GM12874 (cell line): ENCODE measurements around the gene HNRNPC.

Experiments used
- TF ChIP-seq, protein P1 (sequence below): IDR thresholded peaks from 2 replicates; pipeline ENCODE4 v1.5.1; 2011; ENCODE audit warnings: low read depth, mild to moderate bottlenecking, control low read depth, low read length, moderate library complexity; ENCODE audit not compliant: insufficient read depth

HNRNPC gene

DNA sequence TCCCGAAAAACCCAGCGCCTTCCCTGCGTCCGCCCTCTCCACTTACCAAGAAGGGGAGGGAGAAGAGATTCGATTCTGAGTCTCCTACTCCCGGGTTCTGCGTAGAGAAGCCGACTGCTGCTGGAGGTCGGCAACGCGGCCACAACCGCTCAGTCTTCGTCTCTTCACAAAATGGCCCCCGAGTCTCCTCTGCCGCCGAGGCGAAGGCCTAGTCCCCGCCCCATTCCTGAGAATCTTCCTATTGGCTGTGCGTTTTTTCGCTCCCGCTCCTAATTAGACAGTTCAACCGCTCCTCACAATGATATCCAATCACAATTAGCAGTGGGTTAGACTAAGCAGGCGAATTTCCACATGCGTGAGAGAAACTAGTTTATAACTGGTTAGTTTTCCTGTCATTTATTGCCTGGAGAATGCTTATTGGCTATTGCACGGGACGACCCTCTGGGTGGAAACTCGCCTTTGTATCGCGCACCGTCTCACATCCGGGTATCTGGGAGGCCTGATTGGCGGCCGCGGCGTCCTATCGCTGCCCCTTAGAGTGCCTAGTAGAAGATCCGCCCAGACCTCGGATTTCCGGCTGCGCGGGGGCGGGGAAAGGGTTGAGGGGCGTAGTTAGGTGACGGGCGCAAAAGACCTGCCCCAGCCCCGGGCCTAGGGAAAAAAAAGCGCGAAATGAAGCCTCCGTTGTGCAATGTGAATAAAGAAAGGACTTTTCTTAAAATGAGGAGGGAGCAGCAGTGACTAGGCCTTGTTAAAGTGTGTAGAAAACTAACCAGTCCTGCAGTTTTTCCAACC lies at the start of gene HNRNPC:
HNRNPC (minus strand) TSS at position 191 of the 795 bp plus-strand sequence. CDS start 35,249 bp downstream, outside the sequence.
- TF ChIP-seq, protein P1, sequence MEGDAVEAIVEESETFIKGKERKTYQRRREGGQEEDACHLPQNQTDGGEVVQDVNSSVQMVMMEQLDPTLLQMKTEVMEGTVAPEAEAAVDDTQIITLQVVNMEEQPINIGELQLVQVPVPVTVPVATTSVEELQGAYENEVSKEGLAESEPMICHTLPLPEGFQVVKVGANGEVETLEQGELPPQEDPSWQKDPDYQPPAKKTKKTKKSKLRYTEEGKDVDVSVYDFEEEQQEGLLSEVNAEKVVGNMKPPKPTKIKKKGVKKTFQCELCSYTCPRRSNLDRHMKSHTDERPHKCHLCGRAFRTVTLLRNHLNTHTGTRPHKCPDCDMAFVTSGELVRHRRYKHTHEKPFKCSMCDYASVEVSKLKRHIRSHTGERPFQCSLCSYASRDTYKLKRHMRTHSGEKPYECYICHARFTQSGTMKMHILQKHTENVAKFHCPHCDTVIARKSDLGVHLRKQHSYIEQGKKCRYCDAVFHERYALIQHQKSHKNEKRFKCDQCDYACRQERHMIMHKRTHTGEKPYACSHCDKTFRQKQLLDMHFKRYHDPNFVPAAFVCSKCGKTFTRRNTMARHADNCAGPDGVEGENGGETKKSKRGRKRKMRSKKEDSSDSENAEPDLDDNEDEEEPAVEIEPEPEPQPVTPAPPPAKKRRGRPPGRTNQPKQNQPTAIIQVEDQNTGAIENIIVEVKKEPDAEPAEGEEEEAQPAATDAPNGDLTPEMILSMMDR: no peak

DNA sequence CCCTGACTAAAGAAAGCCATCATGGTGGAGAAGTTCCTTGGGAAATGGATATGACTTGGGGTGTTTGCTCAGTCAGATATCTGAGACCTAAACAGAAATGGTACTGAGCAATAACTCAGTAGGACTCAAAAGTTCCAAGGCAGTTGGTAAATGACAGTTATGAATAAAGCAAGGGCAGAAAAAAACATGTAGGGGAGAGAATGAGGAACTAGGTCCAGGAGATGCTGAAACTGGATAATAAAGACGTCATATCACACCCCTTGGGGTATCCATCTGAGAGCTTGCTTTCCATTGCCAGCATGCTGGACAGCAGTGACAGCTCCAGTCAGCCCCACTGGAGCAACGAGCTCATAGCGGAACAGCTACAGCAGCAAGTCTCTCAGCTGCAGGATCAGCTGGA lies 48.2 kb upstream of the HNRNPC start:
- TF ChIP-seq, protein P1: no peak

DNA sequence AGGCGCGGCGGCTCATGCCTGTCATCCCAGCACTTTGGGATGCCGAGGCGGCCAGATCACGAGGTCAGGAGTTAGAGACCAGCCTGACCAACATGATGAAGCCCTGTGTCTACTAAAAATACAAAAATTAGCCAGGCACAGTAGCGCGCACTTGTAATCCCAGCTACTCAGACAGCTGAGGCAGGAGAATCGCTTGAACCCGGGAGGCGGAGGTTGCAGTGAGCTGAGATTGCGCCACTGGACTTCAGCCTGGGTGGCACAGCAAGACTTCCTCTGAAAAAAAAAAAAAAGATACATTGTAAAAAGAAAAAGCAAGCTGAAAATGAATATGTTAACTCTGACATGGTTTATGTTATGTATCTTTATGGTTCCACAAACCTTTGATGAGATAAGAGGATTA lies 44.3 kb upstream of the HNRNPC start:
- TF ChIP-seq, protein P1: no peak

DNA sequence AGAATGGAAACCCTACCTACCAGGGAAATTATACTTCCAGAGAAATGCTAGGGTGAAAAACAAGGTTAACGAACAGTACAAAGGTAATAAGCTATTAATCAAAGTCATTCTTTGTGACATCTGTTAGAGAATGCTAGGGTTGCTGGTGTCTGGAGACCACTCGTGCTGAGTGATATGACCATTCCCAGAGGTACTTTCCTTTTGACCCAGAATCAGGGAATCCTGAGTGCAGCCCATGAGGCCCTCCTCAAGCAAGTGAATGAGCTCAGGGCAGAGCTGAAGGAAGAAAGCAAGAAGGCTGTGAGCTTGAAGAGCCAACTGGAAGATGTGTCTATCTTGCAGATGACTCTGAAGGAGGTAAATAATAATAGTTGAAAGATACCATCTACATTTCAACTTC lies 42.4 kb upstream of the HNRNPC start:
- TF ChIP-seq, protein P1: no peak

DNA sequence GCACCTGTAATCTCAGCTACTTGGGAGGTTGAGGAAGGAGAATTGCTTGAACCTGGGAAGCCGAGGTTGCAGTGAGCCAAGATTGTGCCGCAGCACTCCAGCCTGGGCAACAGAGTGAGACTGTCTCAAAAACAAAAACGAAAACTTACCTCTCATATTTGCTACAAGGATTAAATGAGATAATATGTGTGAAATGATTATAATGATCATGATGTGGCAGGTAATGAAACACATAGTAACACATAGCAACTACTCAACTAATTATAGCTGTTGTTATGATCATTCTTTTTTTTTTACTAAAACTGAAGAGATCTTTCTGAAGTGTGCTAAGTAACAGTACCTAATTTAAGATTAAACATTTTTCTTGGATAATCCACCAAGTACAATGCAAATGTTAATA lies 40.7 kb upstream of the HNRNPC start:
- TF ChIP-seq, protein P1: no peak

DNA sequence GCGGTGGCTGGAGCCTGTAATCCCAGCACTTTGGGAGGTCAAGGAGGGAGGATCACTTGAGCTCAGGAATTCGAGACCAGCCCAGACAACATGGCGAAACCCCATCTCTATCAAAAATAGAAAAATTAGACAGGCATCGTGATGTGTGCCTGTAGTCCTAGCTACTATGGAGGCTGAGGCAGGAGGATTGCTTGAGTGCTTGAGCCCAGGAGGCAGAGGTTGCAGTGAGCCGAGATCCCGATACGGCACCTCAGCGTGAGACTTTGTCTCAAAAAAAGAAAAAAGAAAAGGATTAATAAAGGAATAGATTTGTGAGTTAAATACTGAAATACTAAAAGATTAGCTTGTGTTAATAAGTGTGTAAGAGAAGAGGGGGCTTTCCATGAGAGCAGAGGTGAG lies 40.0 kb upstream of the HNRNPC start:
- TF ChIP-seq, protein P1: no peak

DNA sequence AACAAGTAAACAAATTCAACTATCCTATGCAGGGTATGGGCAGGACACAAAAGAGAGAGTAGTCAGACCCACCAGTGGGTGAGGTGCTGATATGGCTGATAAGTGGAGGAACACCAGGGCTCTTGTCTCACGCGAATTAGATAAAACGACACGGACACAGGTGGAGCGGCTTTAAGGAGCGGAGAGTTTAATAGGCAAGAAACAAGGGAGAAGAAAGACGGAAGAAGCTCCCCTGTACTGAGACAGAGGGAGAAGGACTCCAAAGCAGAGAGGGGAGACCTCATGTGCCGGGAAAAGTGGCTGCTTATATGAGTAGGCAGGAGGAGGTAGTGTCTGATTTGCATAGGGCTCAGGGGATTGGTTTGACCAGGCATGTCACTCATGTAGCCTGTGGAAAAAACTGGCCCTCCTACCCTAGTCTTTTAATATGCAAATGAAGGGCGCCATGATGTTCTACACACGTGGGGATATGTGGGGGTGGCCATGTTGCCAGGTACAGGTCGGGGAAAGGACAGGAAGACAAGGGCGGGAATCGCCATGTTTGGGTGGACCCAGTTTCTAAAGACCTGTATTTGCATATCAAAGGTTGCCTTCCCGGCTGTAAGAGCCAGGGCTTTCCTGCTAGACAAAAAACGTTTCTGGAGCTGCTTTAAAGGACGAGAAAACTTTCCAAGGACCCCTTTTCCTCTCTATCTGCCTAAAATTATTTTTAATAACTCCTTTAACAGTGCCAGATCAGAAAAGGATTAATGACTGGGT lies 39.4 kb upstream of the HNRNPC start:
- TF ChIP-seq, protein P1: no peak
